HepG2 (cell line): Measurements from ENCODE around the gene WDR43. TPM values are rescaled to one million over a fixed set of nuclear protein-coding genes. Genes with fewer than 3 reads are reported as not detected.

Source experiments
- CAMTA2 ChIP-seq: sonication (generic); formaldehyde crosslinking; IDR thresholded peaks from 2 replicates; pipeline ENCODE4 v1.4.0; 2020; ENCODE audit warnings: mild to moderate bottlenecking, missing genetic modification reagents, borderline replicate concordance
- EP300 ChIP-seq, 3 experiments: sonication (generic) in 1 of 3; formaldehyde crosslinking in 1 of 3; IDR thresholded peaks; 2 replicates each; pipeline versions ENCODE4 v1.5.1 to v1.6.1; 2011 to 2020; ENCODE audit warnings: low read depth in 2 of 3, low read length in 2 of 3, borderline replicate concordance in 1 of 3, improper control_type of control experiment in 1 of 3, mild to moderate bottlenecking in 1 of 3, missing genetic modification reagents in 1 of 3, moderate library complexity in 1 of 3
- HCFC1 ChIP-seq: fragments of 150-350 bp; IDR thresholded peaks from 2 replicates; pipeline ENCODE4 v1.6.1; 2014; ENCODE audit warnings: low read depth, low read length
- NBN ChIP-seq: fragments of 450-650 bp; conservative IDR thresholded peaks from 2 replicates; pipeline ENCODE4 v1.6.1; 2017
- POLR2AphosphoS5 ChIP-seq: IDR thresholded peaks from 2 replicates; pipeline ENCODE4 v1.6.1; 2012; ENCODE audit warnings: low read depth, low read length
- SPEN ChIP-seq: sonication (generic); formaldehyde crosslinking; IDR thresholded peaks from 2 replicates; pipeline ENCODE4 v1.5.1; 2020; ENCODE audit warnings: low read depth, mild to moderate bottlenecking, missing genetic modification reagents
- TCF12 ChIP-seq, 2 experiments: fragments of 450-650 bp in 1 of 2; sonication (generic) in 1 of 2; formaldehyde crosslinking in 1 of 2; IDR thresholded peaks; 2 replicates each; pipeline versions ENCODE4 v1.6.1 to v1.8.0; 2017 to 2022; ENCODE audit warnings: antibody characterized with exemption in 1 of 2, mild to moderate bottlenecking in 1 of 2, missing genetic modification reagents in 1 of 2, moderate library complexity in 1 of 2
- TSC22D2 ChIP-seq: sonication (generic); formaldehyde crosslinking; IDR thresholded peaks from 2 replicates; pipeline ENCODE4 v1.5.1; 2020; ENCODE audit warnings: missing genetic modification reagents, mild to moderate bottlenecking, borderline replicate concordance
- YY1 ChIP-seq: IDR thresholded peaks from 2 replicates; pipeline ENCODE4 v1.6.1; 2011; ENCODE audit warnings: low read length, low read depth, moderate library complexity, mild to moderate bottlenecking; ENCODE audit not compliant: insufficient read depth, insufficient replicate concordance
- ZC3H13 ChIP-seq: sonication (generic); formaldehyde crosslinking; IDR thresholded peaks from 2 replicates; pipeline ENCODE4 v1.8.1; 2023; ENCODE audit warnings: mild to moderate bottlenecking, missing genetic modification reagents, moderate library complexity
- ZFP90 ChIP-seq: sonication (generic); formaldehyde crosslinking; IDR thresholded peaks from 2 replicates; pipeline ENCODE4 v1.8.0; 2022; ENCODE audit warnings: missing genetic modification reagents, mild to moderate bottlenecking, inconsistent platforms, borderline replicate concordance
- ZMYM4 ChIP-seq: sonication (generic); formaldehyde crosslinking; IDR thresholded peaks from 2 replicates; pipeline ENCODE4 v1.8.1; 2023; ENCODE audit warnings: mild to moderate bottlenecking, missing genetic modification reagents
- ZNF180 ChIP-seq: sonication (generic); formaldehyde crosslinking; IDR thresholded peaks from 2 replicates; pipeline ENCODE4 v1.4.0; 2020; ENCODE audit warnings: low read depth, missing genetic modification reagents, borderline replicate concordance
- ZNF292 ChIP-seq: sonication (generic); formaldehyde crosslinking; IDR thresholded peaks from 2 replicates; pipeline ENCODE4 v1.8.1; 2022; ENCODE audit warnings: mild to moderate bottlenecking, low read depth, missing genetic modification reagents, borderline replicate concordance
- ZNF598 ChIP-seq: sonication (generic); formaldehyde crosslinking; IDR thresholded peaks from 2 replicates; pipeline ENCODE4 v1.5.1; 2020; ENCODE audit warnings: mild to moderate bottlenecking, missing genetic modification reagents, borderline replicate concordance
- ZNF709 ChIP-seq: sonication (generic); formaldehyde crosslinking; IDR thresholded peaks from 2 replicates; pipeline ENCODE4 v1.5.0; 2020; ENCODE audit warnings: mild to moderate bottlenecking, missing genetic modification reagents
- ZNF83 ChIP-seq: sonication (generic); formaldehyde crosslinking; IDR thresholded peaks from 2 replicates; pipeline ENCODE4 v1.4.0; 2020; ENCODE audit warnings: missing genetic modification reagents, mild to moderate bottlenecking, borderline replicate concordance
- ZSCAN31 ChIP-seq: sonication (generic); formaldehyde crosslinking; IDR thresholded peaks from 2 replicates; pipeline ENCODE4 v1.5.0; 2020; ENCODE audit warnings: low read depth, mild to moderate bottlenecking, missing genetic modification reagents
- polyA plus RNA-seq, 8 experiments: library from polyadenylated mRNA; depleted of rRNA in 3 of 8; stranded (reverse) in 7 of 8; unstranded in 1 of 8; fragments of >200 nt; fragmentation: Illumina TruSeq in 4 of 8; extraction: Trizol in 4 of 8; gene quantifications; 2 replicates each; pipeline versions ENCODE4 v1.2.1 to v1.2.3, GENCODE V29; 2011 to 2016; ENCODE audit warnings: low read depth in 4 of 8, missing spikeins in 1 of 8, mixed read lengths in 1 of 8; ENCODE audit not compliant: insufficient read depth in 1 of 8
- total RNA-seq, 5 experiments: library from RNA; depleted of rRNA; stranded (reverse); fragments of >200 nt; fragmentation: Illumina TruSeq; extraction: Trizol; gene quantifications; 2 replicates each; pipeline ENCODE4 v1.2.3, GENCODE V29; 2016; ENCODE audit warnings: low read depth in 1 of 5
- TF ChIP-seq, protein P1 (sequence below): sonication (generic); formaldehyde crosslinking; IDR thresholded peaks from 2 replicates; pipeline ENCODE4 v1.5.0; 2020; ENCODE audit warnings: mild to moderate bottlenecking, missing genetic modification reagents
- TF ChIP-seq, protein P2 (sequence below): sonication (generic); formaldehyde crosslinking; IDR thresholded peaks from 2 replicates; pipeline ENCODE4 v1.4.0; 2020; ENCODE audit warnings: missing genetic modification reagents
- TF ChIP-seq, protein P3 (sequence below): IDR thresholded peaks from 2 replicates; pipeline ENCODE4 v1.4.0; 2020; ENCODE audit warnings: mild to moderate bottlenecking, missing genetic modification reagents

WDR43 gene
- total and polyA plus RNA-seq, 2 of the 13 experiments (the other 11 are each of a cell fraction or from before 2014, with no cell fraction given) = 121 to 167 TPM

DNA sequence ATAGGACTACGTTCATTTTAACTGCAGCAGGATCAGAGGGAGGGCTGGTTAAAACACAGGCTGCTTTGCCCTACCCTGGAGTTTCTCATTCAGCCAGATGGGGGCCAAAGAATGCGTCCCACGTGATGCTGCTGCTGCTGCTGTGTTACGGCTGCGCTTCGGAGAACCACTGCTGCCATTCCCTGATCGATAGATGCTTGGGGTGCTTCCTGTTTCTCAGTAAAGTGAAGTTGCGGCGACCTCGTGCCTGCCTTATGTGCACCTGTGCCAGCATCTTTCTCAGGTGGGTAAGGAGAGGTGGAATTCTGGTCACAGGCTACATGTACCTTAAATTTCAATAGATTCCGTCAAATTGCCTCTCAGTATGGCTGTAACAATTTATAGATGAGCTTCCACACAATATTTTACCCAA is 62.0 kb downstream of the WDR43 start (continued):
- no peak for TF ChIP-seq YY1
- no peak for TF ChIP-seq POLR2AphosphoS5
- no peak for TF ChIP-seq TCF12 (IDR thresholded peaks at IDR 0.05)
- no peak for TF ChIP-seq TCF12 (CRISPR knock-in tag; IDR thresholded peaks at IDR 0.05)
- TF ChIP-seq ZNF83 = no peak
- TF ChIP-seq NBN = no peak
- TF ChIP-seq HCFC1 = no peak
- 0 out of 2 replicates have a peak, but pooled peaks have one; percentile 61 for TF ChIP-seq ZFP90 (CRISPR knock-in tag)
- no peak for TF ChIP-seq ZNF709 (CRISPR knock-in tag)
- no peak for TF ChIP-seq CAMTA2
- TF ChIP-seq, protein P1, sequence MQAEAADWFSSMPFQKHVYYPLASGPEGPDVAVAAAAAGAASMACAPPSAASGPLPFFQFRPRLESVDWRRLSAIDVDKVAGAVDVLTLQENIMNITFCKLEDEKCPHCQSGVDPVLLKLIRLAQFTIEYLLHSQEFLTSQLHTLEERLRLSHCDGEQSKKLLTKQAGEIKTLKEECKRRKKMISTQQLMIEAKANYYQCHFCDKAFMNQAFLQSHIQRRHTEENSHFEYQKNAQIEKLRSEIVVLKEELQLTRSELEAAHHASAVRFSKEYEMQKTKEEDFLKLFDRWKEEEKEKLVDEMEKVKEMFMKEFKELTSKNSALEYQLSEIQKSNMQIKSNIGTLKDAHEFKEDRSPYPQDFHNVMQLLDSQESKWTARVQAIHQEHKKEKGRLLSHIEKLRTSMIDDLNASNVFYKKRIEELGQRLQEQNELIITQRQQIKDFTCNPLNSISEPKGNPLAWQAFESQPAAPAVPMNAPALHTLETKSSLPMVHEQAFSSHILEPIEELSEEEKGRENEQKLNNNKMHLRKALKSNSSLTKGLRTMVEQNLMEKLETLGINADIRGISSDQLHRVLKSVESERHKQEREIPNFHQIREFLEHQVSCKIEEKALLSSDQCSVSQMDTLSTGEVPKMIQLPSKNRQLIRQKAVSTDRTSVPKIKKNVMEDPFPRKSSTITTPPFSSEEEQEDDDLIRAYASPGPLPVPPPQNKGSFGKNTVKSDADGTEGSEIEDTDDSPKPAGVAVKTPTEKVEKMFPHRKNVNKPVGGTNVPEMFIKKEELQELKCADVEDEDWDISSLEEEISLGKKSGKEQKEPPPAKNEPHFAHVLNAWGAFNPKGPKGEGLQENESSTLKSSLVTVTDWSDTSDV (CRISPR knock-in tag) = no peak
- no peak for TF ChIP-seq TSC22D2 (CRISPR knock-in tag)
- TF ChIP-seq, protein P2, sequence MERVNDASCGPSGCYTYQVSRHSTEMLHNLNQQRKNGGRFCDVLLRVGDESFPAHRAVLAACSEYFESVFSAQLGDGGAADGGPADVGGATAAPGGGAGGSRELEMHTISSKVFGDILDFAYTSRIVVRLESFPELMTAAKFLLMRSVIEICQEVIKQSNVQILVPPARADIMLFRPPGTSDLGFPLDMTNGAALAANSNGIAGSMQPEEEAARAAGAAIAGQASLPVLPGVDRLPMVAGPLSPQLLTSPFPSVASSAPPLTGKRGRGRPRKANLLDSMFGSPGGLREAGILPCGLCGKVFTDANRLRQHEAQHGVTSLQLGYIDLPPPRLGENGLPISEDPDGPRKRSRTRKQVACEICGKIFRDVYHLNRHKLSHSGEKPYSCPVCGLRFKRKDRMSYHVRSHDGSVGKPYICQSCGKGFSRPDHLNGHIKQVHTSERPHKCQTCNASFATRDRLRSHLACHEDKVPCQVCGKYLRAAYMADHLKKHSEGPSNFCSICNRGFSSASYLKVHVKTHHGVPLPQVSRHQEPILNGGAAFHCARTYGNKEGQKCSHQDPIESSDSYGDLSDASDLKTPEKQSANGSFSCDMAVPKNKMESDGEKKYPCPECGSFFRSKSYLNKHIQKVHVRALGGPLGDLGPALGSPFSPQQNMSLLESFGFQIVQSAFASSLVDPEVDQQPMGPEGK (CRISPR knock-in tag) = 0 out of 2 replicates have a peak, but pooled peaks have one; percentile 34
- TF ChIP-seq SPEN (CRISPR knock-in tag) = 0 out of 2 replicates have a peak, but pooled peaks have one; percentile 22
- peak; percentile 76 for TF ChIP-seq ZMYM4 (CRISPR knock-in tag)
- no peak for TF ChIP-seq EP300 (IDR thresholded peaks at IDR 0.05; ENCODE audit: low read depth in 2 of 2, low read length in 2 of 2)
- no peak for TF ChIP-seq EP300 (CRISPR knock-in tag; IDR thresholded peaks at IDR 0.05; ENCODE audit: borderline replicate concordance)
- TF ChIP-seq ZC3H13 (CRISPR knock-in tag) = no peak
- TF ChIP-seq ZNF180 (CRISPR knock-in tag) = no peak
- TF ChIP-seq, protein P3, sequence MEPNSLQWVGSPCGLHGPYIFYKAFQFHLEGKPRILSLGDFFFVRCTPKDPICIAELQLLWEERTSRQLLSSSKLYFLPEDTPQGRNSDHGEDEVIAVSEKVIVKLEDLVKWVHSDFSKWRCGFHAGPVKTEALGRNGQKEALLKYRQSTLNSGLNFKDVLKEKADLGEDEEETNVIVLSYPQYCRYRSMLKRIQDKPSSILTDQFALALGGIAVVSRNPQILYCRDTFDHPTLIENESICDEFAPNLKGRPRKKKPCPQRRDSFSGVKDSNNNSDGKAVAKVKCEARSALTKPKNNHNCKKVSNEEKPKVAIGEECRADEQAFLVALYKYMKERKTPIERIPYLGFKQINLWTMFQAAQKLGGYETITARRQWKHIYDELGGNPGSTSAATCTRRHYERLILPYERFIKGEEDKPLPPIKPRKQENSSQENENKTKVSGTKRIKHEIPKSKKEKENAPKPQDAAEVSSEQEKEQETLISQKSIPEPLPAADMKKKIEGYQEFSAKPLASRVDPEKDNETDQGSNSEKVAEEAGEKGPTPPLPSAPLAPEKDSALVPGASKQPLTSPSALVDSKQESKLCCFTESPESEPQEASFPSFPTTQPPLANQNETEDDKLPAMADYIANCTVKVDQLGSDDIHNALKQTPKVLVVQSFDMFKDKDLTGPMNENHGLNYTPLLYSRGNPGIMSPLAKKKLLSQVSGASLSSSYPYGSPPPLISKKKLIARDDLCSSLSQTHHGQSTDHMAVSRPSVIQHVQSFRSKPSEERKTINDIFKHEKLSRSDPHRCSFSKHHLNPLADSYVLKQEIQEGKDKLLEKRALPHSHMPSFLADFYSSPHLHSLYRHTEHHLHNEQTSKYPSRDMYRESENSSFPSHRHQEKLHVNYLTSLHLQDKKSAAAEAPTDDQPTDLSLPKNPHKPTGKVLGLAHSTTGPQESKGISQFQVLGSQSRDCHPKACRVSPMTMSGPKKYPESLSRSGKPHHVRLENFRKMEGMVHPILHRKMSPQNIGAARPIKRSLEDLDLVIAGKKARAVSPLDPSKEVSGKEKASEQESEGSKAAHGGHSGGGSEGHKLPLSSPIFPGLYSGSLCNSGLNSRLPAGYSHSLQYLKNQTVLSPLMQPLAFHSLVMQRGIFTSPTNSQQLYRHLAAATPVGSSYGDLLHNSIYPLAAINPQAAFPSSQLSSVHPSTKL (CRISPR knock-in tag) = no peak
- TF ChIP-seq ZSCAN31 (CRISPR knock-in tag) = 0 out of 2 replicates have a peak, but pooled peaks have one; percentile 25
- TF ChIP-seq ZNF292 (CRISPR knock-in tag) = peak; percentile 37; the same call in 1 of the 2 replicates
- 0 out of 2 replicates have a peak, but pooled peaks have one; percentile 21 for TF ChIP-seq ZNF598
